Measurements from ENCODE around the gene COMMD7. TPM values are rescaled to one million over a fixed set of nuclear protein-coding genes. Genes with fewer than 3 reads are reported as not detected.
A peak's percentile ranks its signal among the peaks of the same experiment; 100 is the strongest.
"Not testable (repeated sequence)": the region's sequence is repeated elsewhere in the genome, so short reads cannot be mapped to it uniquely, and the experiment has no call there.

The COMMD7 gene
- total and polyA plus RNA-seq, 7 donors: 15.9 to 55.4 (median 41.0) TPM

DNA sequence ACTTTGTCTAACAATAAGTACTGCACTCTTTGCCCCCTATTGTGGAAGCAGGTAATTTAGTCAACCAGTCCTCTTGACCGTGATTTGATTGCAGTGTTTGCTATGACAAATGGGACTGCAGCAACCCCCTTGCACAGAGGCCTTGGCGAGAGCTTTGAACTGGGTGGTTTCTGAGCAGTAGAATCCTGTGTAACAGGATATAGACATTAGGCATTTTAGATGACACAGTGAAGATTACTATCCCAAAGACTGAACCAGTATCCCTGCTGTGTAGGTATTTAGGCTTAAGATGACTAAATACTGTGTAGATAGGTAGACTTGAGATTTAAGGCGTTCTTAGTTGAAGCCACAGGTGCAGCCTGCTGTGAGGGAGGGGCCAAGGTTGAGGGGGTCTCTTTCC, 28.8 kb upstream of the COMMD7 start:
- Histone ChIP-seq H3K36me3 (ENCODE audit: insufficient read depth in 1 of 2, low read depth in 1 of 2) (no peaks in the 10 kb centered on the region), H3K27ac (no peak overlapping the region), H3K27me3 (ENCODE audit: insufficient read depth in 3 of 3, low read length in 2 of 3) (no peaks in the 10 kb centered on the region), H3K4me1 (no peaks in the 10 kb centered on the region), H3K4me3 (no peak overlapping the region), H3K9me3 (no peaks in the 10 kb centered on the region)
- intact Hi-C loops (cut with DNase I): no loop called here
- TF ChIP-seq, protein P1, sequence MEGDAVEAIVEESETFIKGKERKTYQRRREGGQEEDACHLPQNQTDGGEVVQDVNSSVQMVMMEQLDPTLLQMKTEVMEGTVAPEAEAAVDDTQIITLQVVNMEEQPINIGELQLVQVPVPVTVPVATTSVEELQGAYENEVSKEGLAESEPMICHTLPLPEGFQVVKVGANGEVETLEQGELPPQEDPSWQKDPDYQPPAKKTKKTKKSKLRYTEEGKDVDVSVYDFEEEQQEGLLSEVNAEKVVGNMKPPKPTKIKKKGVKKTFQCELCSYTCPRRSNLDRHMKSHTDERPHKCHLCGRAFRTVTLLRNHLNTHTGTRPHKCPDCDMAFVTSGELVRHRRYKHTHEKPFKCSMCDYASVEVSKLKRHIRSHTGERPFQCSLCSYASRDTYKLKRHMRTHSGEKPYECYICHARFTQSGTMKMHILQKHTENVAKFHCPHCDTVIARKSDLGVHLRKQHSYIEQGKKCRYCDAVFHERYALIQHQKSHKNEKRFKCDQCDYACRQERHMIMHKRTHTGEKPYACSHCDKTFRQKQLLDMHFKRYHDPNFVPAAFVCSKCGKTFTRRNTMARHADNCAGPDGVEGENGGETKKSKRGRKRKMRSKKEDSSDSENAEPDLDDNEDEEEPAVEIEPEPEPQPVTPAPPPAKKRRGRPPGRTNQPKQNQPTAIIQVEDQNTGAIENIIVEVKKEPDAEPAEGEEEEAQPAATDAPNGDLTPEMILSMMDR (IDR thresholded peaks at IDR 0.05): no peak
- no peak for ATAC-seq
- DNase-seq: peak in 1 of 2 donors; percentile 5
- WGBS, 3 donors: 90 to 95% (median 91%) methylated on average over 3 of the region's 3 CpGs

DNA sequence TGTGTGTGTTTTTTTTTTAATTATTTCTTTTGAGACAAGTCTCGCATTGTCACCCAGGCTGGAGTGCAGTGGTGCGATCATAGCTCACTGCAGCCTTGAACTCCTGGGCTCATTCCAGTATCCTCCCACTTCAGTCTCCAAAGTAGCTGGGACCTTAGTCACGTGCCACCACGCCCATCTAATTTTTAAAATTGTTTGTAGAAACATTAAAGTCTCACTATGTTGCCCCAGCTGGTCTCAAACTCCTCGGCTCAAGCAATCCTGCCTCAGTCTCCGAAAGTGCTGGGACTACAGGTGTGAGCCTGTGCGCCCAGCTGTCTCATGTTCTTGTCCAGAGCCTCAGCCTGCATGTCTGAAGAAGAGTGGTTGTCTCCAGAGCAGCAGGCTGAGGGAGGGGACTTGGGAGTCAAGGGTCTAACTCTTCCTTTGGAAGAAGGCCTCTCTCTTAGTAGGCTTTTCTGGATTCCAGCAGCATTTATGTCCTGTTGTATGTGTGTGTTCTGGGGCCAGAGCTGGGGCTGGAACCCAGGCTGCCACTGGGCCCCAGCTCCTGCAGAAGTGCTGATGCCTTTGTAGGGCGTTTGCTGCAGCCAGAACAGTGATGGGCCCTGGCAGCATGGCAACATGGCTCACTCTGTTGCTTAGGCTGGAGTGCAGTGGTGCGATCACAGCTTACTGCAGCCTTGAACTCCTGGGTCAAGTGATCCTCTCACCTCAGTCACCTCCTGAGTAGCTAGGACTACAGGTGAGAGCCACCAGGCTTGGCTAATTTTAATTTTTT, 24.3 kb upstream of the COMMD7 start:
- no peaks in the 10 kb centered on the region for H3K36me3 ChIP-seq (ENCODE audit: insufficient read depth in 1 of 2, low read depth in 1 of 2)
- intact Hi-C loops (cut with DNase I): no loop called here
- TF ChIP-seq, protein P1 (IDR thresholded peaks at IDR 0.05): no peak
- H3K27me3 ChIP-seq (ENCODE audit: insufficient read depth in 3 of 3, low read length in 2 of 3): no peaks in the 10 kb centered on the region
- peak in 1 of 2 donors; percentile 15 for DNase-seq
- no peak overlapping the region for H3K4me3 ChIP-seq
- H3K4me1 ChIP-seq: peaks cover 8% of the 10 kb centered on the region
- ATAC-seq: no peak
- no peaks in the 10 kb centered on the region for H3K9me3 ChIP-seq
- no peak overlapping the region for H3K27ac ChIP-seq
- WGBS, 3 donors: 88 to 94% (median 88%) methylated on average over 9 of the region's 9 CpGs

DNA sequence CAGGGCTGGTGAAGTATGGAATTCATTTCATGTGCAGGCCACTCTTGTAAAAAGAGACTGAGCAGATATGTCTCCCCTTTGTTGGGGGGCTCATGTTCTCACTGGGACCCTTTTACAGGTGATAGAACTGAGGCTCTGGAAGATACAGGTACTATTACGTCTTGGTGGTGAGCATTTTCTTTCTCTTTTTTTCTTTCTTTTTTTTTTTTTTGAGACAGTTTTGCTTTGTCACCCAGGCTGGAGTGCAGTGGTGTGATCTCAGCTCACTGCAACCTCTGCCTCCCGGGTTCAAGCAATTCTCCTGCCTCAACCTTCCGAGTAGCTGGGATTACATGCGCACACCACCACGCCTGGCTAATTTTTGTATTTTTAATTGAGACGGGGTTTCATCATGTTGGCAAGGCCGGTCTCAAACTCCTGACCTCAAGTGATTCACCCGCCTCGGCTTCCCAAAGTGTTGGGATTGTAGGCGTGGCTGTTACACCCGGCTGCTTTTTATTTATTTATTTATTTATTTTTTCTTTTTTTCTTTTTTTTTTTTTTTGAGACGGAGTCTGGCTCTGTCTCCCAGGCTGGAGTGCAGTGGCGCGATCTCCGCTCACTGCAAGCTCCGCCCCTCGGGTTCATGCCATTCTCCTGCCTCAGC, 22.1 kb upstream of the COMMD7 start:
- H3K27ac ChIP-seq; intact Hi-C loops (cut with DNase I); ATAC-seq; H3K4me3 ChIP-seq; H3K9me3 ChIP-seq; H3K4me1 ChIP-seq; H3K36me3 ChIP-seq (ENCODE audit: insufficient read depth in 1 of 2, low read depth in 1 of 2); DNase-seq; H3K27me3 ChIP-seq (ENCODE audit: insufficient read depth in 3 of 3, low read length in 2 of 3): not testable (repeated sequence)
- WGBS, 3 donors: 92 to 93% (median 92%) methylated on average over 16 to 17 of the region's 17 CpGs

DNA sequence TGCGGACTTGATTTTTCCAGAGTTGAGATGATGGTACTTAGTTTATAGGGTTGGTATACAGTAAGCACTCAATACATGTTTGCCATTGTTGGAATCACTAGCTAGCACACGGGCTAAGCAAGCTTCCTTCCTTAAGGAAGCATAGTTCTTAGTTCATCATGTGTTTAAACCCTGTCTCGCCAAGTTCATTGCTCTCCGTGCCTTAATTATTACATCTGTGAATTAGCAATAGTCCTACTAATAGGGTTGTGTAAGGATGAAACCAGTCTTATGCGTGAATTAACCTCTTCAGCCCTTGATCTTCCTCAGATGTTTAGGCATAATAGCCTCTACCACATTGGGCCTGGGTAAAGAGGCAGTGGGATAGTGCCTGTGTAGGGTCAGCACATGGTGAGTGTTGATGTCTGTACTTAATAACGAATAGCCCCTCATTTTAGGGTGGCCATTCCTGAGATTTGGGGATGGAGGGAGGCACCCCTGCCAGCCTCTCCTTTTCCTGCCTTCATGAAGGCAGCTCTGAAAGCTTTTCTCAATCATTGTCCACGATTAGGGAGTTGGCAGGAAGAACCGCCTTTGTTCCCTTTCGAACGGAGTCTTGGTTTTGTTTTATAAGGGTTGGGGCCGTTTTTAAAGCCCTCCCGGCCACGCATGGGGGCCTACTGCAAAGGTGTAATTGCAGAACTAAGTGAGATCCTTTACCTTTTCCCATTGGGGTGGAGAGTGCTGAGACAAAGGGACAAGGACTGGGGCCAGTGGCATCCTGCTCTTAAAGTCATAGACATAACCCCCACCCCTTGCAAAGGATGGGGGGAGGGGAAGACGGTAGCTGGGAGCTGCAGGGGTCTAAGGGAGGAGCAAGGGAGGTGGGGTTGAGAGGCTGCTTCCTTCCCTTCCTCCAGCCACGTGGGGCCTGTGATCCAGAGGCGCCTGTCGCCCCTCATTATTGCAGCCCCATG, 21.0 kb upstream of the COMMD7 start:
- 64 to 67% (median 65%) methylated on average over 15 to 17 of the region's 17 CpGs for WGBS, 3 donors
- H3K4me1 ChIP-seq: peaks cover 8% of the 10 kb centered on the region
- DNase-seq: no peak
- H3K27ac ChIP-seq: no peak overlapping the region
- intact Hi-C loops (cut with DNase I): no loop called here
- TF ChIP-seq, protein P1 (IDR thresholded peaks at IDR 0.05): no peak
- H3K9me3 ChIP-seq: no peaks in the 10 kb centered on the region
- H3K36me3 ChIP-seq (ENCODE audit: insufficient read depth in 1 of 2, low read depth in 1 of 2): no peaks in the 10 kb centered on the region
- ATAC-seq: no peak
- H3K27me3 ChIP-seq (ENCODE audit: insufficient read depth in 3 of 3, low read length in 2 of 3): no peaks in the 10 kb centered on the region
- H3K4me3 ChIP-seq: no peak overlapping the region

Data from psoas muscle (tissue), 8 donors.